CD14-positive monocyte (primary cell): ENCODE results near the gene RTN4RL1. TPM values are rescaled to one million over a fixed set of nuclear protein-coding genes. Genes with fewer than 3 reads are reported as not detected.

ENCODE experiments used
- DNase-seq, 3 donors: peaks; one replicate each; pipeline ENCODE4 v3.0.0-alpha.2; 2011 to 2022
- H2AFZ ChIP-seq: 2 replicates; pipeline ENCODE4 v1.6.0; 2012; ENCODE audit warnings: mild to moderate bottlenecking, low read depth, low read length, inconsistent platforms; ENCODE audit not compliant: insufficient read depth, poor library complexity, severe bottlenecking
- H3K27ac ChIP-seq, 2 donors: 1 replicate in 1 of 2; 2 replicates in 1 of 2; pipeline ENCODE4 v1.5.1; 2012 to 2013; ENCODE audit warnings: low read length in 2 of 2, control low read depth in 1 of 2, inconsistent platforms in 1 of 2, low read depth in 1 of 2, mild to moderate bottlenecking in 1 of 2
- H3K27me3 ChIP-seq, 2 donors: one replicate each; pipeline versions ENCODE4 v1.6.0 to v1.6.1; 2011 to 2013; ENCODE audit warnings: low read length in 2 of 2; ENCODE audit not compliant: control insufficient read depth in 2 of 2, insufficient read depth in 2 of 2
- H3K36me3 ChIP-seq, 2 donors: replicated peaks in 1 of 2; 1 replicate in 1 of 2; 2 replicates in 1 of 2; pipeline versions ENCODE4 v1.5.1 to v1.6.1; 2012 to 2013; ENCODE audit warnings: low read length in 2 of 2, control low read depth in 1 of 2, inconsistent platforms in 1 of 2, mild to moderate bottlenecking in 1 of 2; ENCODE audit not compliant: insufficient read depth in 2 of 2, control insufficient read depth in 1 of 2
- H3K4me1 ChIP-seq, 2 donors: 1 replicate in 1 of 2; 2 replicates in 1 of 2; pipeline versions ENCODE4 v1.5.1 to v1.6.1; 2012 to 2013; ENCODE audit warnings: low read length in 2 of 2, control low read depth in 1 of 2, inconsistent platforms in 1 of 2, mild to moderate bottlenecking in 1 of 2, moderate library complexity in 1 of 2; ENCODE audit not compliant: insufficient read depth in 2 of 2, control insufficient read depth in 1 of 2
- H3K4me2 ChIP-seq: replicated peaks from 2 replicates; pipeline ENCODE3; 2012; ENCODE audit warnings: low read length, moderate library complexity, mild to moderate bottlenecking; ENCODE audit not compliant: poor library complexity, severe bottlenecking; ENCODE audit errors: extremely low read depth
- H3K4me3 ChIP-seq, 3 experiments: fragments of 200-600 bp in 1 of 3; sonication (generic) in 1 of 3; replicated peaks in 1 of 3; 1 replicate in 2 of 3; 2 replicates in 1 of 3; pipeline ENCODE4 v1.5.1; 2011 to 2013; ENCODE audit warnings: low read length in 3 of 3, mild to moderate bottlenecking in 3 of 3, control low read depth in 2 of 3, low read depth in 2 of 3, inconsistent platforms in 1 of 3, moderate library complexity in 1 of 3
- H3K79me2 ChIP-seq: 2 replicates; pipeline ENCODE4 v1.6.0; 2012; ENCODE audit warnings: mild to moderate bottlenecking, control low read depth, inconsistent platforms, low read length, moderate library complexity; ENCODE audit not compliant: insufficient read depth
- H3K9ac ChIP-seq: 2 replicates; pipeline ENCODE4 v1.6.0; 2017; ENCODE audit warnings: low read length, mild to moderate bottlenecking; ENCODE audit not compliant: insufficient read depth, poor library complexity, severe bottlenecking
- H3K9me3 ChIP-seq, 2 donors: replicated peaks in 1 of 2; 1 replicate in 1 of 2; 2 replicates in 1 of 2; pipeline versions ENCODE4 v1.5.1 to v1.6.1; 2012 to 2013; ENCODE audit warnings: low read length in 2 of 2, control low read depth in 1 of 2; ENCODE audit not compliant: control insufficient read depth in 1 of 2, insufficient read depth in 1 of 2
- H4K20me1 ChIP-seq: 2 replicates; pipeline ENCODE4 v1.6.0; 2012; ENCODE audit warnings: mild to moderate bottlenecking, low read length, control low read depth, moderate library complexity; ENCODE audit not compliant: insufficient read depth
- H3K27ac Mint-ChIP-seq, 7 donors: one replicate each; pipeline ENCODE4 v1.8.0; 2020; ENCODE audit warnings: mild to moderate bottlenecking in 7 of 7, mixed read lengths in 7 of 7, moderate library complexity in 6 of 7, inconsistent platforms in 2 of 7
- H3K27me3 Mint-ChIP-seq, 3 donors: one replicate each; pipeline ENCODE4 v1.8.0; 2021 to 2022; ENCODE audit warnings: low read depth in 3 of 3, mild to moderate bottlenecking in 3 of 3, mixed read lengths in 3 of 3, moderate library complexity in 3 of 3, inconsistent platforms in 1 of 3
- H3K36me3 Mint-ChIP-seq, 2 donors: one replicate each; pipeline ENCODE4 v1.8.0; 2020; ENCODE audit warnings: mixed read lengths in 2 of 2, inconsistent platforms in 1 of 2, mild to moderate bottlenecking in 1 of 2
- H3K4me1 Mint-ChIP-seq: one replicate; pipeline ENCODE4 v1.8.0; 2020; ENCODE audit warnings: mild to moderate bottlenecking, mixed read lengths
- H3K4me3 Mint-ChIP-seq, 2 donors: one replicate each; pipeline ENCODE4 v1.8.0; 2020; ENCODE audit warnings: mild to moderate bottlenecking in 2 of 2, mixed read lengths in 2 of 2, moderate library complexity in 1 of 2
- H3K9me3 Mint-ChIP-seq, 7 donors: one replicate each; pipeline ENCODE4 v1.8.0; 2020 to 2022; ENCODE audit warnings: mixed read lengths in 7 of 7, mild to moderate bottlenecking in 6 of 7, moderate library complexity in 6 of 7, inconsistent platforms in 2 of 7
- WGBS: methylation state at CpG from one replicate; pipeline ENCODE4 v1.1.5; 2013; ENCODE audit warnings: missing lambda C conversion rate; ENCODE audit not compliant: insufficient coverage; 5-methylcytosine and 5-hydroxymethylcytosine counted together
- intact Hi-C, 2 donors: fragments of 100-400 bp; cut with micrococcal nuclease; formaldehyde crosslinking; loops; one replicate each; pipeline versions ENCODE4 v1.15.0 to v1.15.1; 2023
- polyA plus RNA-seq, 3 donors: library from polyadenylated mRNA; depleted of rRNA in 1 of 3; unstranded in 2 of 3; stranded (reverse) in 1 of 3; fragments of 300-500 nt in 2 of 3; fragments of >200 nt in 1 of 3; fragmentation: Illumina TruSeq in 2 of 3; gene quantifications; 1 replicate in 2 of 3; 2 replicates in 1 of 3; pipeline ENCODE4 v1.2.3, GENCODE V29; 2012 to 2021
- TF ChIP-seq, protein P1 (sequence below): fragments of 200-600 bp; IDR thresholded peaks from one replicate; pipeline ENCODE4 v1.8.0; 2022; ENCODE audit warnings: antibody characterized with exemption, mild to moderate bottlenecking

Gene RTN4RL1
- polyA plus RNA-seq, 3 donors = 0.07 to 0.29 (median 0.11) TPM

DNA sequence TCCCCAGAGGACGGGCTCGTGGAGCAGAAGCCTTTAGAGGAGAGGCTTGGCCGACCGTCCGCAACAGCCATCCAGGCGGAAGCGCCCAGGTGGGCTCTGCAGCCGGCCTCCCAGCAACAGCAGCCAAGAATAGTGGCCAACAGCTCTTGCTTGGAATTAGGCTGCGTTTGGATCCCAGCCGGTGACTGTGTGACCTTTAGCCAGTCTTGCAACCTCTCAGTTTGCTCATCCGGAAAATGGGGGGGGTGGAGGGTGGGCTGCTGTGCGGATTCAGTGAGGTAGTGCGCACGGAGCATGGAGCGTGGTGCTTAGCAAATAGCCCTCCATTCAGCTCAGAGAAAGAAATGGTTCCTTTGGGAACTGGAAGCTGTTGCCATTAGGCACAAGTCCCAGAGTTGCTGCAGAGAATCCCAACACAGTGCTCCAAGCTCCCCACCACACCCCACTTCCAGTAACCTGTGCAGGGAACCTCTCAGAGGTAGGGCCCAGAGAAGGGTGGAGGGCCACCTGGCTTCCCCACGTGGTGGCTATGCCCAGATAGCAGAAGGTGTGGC lies 46.7 kb downstream of the RTN4RL1 start:
- H3K9me3 Mint-ChIP-seq = peaks cover 0 to 4% (median 0%) of the 10 kb centered on the region in 7 donors
- no peak overlapping the region for H2AFZ ChIP-seq

DNA sequence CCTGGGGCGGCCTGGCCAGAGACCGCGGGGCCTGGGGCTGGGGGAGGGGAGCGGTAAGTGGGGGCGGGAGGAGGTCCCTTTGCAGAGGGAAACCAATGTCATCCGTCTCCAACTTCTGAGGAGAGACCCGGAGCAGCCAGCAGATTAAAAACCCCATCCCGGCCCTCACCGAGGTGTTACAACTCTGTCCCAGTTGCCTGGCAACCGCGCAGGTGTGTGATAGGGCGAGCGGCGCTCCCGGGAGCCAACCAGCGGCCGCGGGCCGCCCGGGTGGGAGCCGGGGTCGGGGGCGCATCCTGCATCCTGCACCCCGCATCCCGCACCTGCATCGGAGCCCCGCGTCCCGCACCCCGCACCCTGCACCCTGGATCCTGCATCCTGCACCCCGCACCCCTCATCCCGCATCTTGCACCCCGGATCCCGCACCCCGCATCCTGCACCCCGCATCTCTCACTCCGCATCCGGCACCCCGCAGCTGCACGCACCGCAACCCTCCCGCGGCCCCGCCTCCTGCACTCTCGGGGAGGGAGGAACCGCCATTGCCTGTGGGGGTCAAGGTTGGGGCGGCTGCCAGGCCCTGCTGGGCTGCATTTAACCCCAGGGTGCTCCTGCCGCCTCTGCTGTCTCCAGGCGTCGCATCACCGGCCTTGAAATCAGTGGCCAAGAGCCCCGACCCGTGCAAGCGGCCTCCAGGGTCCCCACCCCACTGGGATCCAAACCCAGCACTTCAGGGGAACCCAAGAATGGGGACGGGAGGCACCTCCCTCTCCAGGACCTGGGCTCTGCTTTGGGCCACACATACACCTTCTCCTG lies 47.3 kb downstream of the RTN4RL1 start:
- Histone ChIP-seq H4K20me1 (no peaks in the 10 kb centered on the region), H3K4me2 (no peak overlapping the region), H3K79me2 (no peaks in the 10 kb centered on the region), H3K27me3 (peaks cover 0 to 33% of the 10 kb centered on the region in 2 donors), H2AFZ (no peak overlapping the region), H3K27ac (no peak overlapping the region), H3K36me3 (no peaks in the 10 kb centered on the region), H3K9ac (no peak overlapping the region), H3K9me3 (no peaks in the 10 kb centered on the region), H3K4me1 (no peaks in the 10 kb centered on the region), H3K4me3 (no peak overlapping the region)
- intact Hi-C loops = no loop called here
- H3K9me3 Mint-ChIP-seq = peaks cover 0 to 4% (median 0%) of the 10 kb centered on the region in 7 donors
- H3K4me1 Mint-ChIP-seq = no peaks in the 10 kb centered on the region
- TF ChIP-seq, protein P1, sequence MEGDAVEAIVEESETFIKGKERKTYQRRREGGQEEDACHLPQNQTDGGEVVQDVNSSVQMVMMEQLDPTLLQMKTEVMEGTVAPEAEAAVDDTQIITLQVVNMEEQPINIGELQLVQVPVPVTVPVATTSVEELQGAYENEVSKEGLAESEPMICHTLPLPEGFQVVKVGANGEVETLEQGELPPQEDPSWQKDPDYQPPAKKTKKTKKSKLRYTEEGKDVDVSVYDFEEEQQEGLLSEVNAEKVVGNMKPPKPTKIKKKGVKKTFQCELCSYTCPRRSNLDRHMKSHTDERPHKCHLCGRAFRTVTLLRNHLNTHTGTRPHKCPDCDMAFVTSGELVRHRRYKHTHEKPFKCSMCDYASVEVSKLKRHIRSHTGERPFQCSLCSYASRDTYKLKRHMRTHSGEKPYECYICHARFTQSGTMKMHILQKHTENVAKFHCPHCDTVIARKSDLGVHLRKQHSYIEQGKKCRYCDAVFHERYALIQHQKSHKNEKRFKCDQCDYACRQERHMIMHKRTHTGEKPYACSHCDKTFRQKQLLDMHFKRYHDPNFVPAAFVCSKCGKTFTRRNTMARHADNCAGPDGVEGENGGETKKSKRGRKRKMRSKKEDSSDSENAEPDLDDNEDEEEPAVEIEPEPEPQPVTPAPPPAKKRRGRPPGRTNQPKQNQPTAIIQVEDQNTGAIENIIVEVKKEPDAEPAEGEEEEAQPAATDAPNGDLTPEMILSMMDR = no peak
- no peak for DNase-seq
- H3K4me3 Mint-ChIP-seq = peak overlapping the region in 1 of 2 donors; percentile 53
- H3K27me3 Mint-ChIP-seq = peaks cover 37 to 70% (median 45%) of the 10 kb centered on the region in 3 donors
- no peaks in the 10 kb centered on the region for H3K36me3 Mint-ChIP-seq
- 24% methylated on average over 47 of the region's 55 CpGs for WGBS
- no peak overlapping the region for H3K27ac Mint-ChIP-seq

More for the DNA sequence above, 46.7 kb downstream of the RTN4RL1 start:
- Histone ChIP-seq H3K27ac (no peak overlapping the region), H3K36me3 (no peaks in the 10 kb centered on the region), H3K79me2 (no peaks in the 10 kb centered on the region), H3K9me3 (no peaks in the 10 kb centered on the region), H4K20me1 (no peaks in the 10 kb centered on the region), H3K9ac (no peak overlapping the region), H3K4me1 (no peaks in the 10 kb centered on the region), H3K4me2 (no peak overlapping the region), H3K27me3 (peaks cover 0 to 33% of the 10 kb centered on the region in 2 donors), H3K4me3 (no peak overlapping the region)
- H3K27ac Mint-ChIP-seq = no peak overlapping the region
- no peaks in the 10 kb centered on the region for H3K4me1 Mint-ChIP-seq
- no peaks in the 10 kb centered on the region for H3K36me3 Mint-ChIP-seq
- 95% methylated on average over 12 of the region's 16 CpGs for WGBS
- TF ChIP-seq, protein P1 = no peak
- intact Hi-C loops = no loop called here
- H3K27me3 Mint-ChIP-seq = peaks cover 30 to 69% (median 50%) of the 10 kb centered on the region in 3 donors
- no peak for DNase-seq
- peak overlapping the region in 1 of 2 donors; percentile 53 for H3K4me3 Mint-ChIP-seq
